ENCODE results near the gene CYFIP2. TPM values are rescaled to one million over a fixed set of nuclear protein-coding genes. Genes with fewer than 3 reads are reported as not detected.

Gene CYFIP2
- total and polyA plus RNA-seq, 10 of the 15 experiments (the other 5 are each of a cell fraction or from before 2014, with no cell fraction given), result 43.4 to 173 (median 96.0) TPM

- TF ChIP-seq REST (IDR thresholded peaks at IDR 0.05; ENCODE audit: low read depth, low read length), result no peak
- no peak for TF ChIP-seq RELB (IDR thresholded peaks at IDR 0.05; ENCODE audit: low read depth)
- TF ChIP-seq SUZ12 (IDR thresholded peaks at IDR 0.05; ENCODE audit: unreplicated experiment), result no peak
Measured at GRCh38 chr5:157352756-157353340, 86.9 kb downstream of the CYFIP2 start (continued).

- Histone ChIP-seq H2AFZ (ENCODE audit: control insufficient read depth, low read depth, low read length) (no peak overlapping the region), H3K79me2 (ENCODE audit: control insufficient read depth, insufficient read depth, low read length) (no peaks in the 10 kb centered on the region), H3K9ac (ENCODE audit: control insufficient read depth, insufficient read depth, low read length) (no peak overlapping the region), H3K4me2 (ENCODE audit: control insufficient read depth, insufficient read depth) (no peak overlapping the region), H3K27me3 (replicated peaks in 1 of 2; ENCODE audit: control insufficient read depth in 2 of 2, insufficient read depth in 2 of 2, low read length in 1 of 2) (no peaks in the 10 kb centered on the region), H3K4me1 (ENCODE audit: control insufficient read depth, insufficient read depth, low read length) (peaks cover 5% of the 10 kb centered on the region; the same call in 1 of the 2 replicates), H4K20me1 (ENCODE audit: control insufficient read depth, insufficient read depth) (no peaks in the 10 kb centered on the region), H3K36me3 (ENCODE audit: control insufficient read depth in 2 of 2, insufficient read depth in 2 of 2, low read length in 1 of 2) (peaks cover 2 to 31% of the 10 kb centered on the region in 2 experiments; a peak in 3 of 4 replicates), H3K9me3 (replicated peaks; ENCODE audit: control insufficient read depth, insufficient read depth, low read length) (no peaks in the 10 kb centered on the region), H3K4me3 (no peak overlapping the region), H3K27ac (ENCODE audit: control insufficient read depth, insufficient read depth) (no peak overlapping the region)
- intact Hi-C loops (cut with micrococcal nuclease; ENCODE audit: unreplicated experiment), result no loop called here
- in situ Hi-C loops (cut with MboI), result no loop called here
- no peak for FAIRE-seq
- ChIA-PET SMC1A (ENCODE audit: uncharacterized antibody, unreplicated experiment) (interaction anchor here (0.7 to 1.9 kb wide), 3 partner anchors 10 to 364 kb away, joined by 3 to 4 read pairs (median 4); a partner anchor contains a TSS), RAD21 (ENCODE audit: unreplicated experiment) (interaction anchor here (0.6 kb wide), 1 partner anchor 79 kb away, joined by 3 read pairs; no protein-coding TSS in a partner anchor), CTCF (interaction anchor here (0.8 to 2.4 kb wide), 8 partner anchors 10 to 363 kb away, joined by 3 to 10 read pairs (median 6); a partner anchor contains a TSS), POLR2A (no interaction called here)
- DNase-seq (ENCODE audit: low read depth, low spot score), result no peak
- ATAC-seq, result no peak
- WGBS (ENCODE audit: insufficient coverage, insufficient replicate concordance, low lambda C conversion rate, missing lambda C conversion rate), result 79% methylated on average over 5 of the region's 5 CpGs
- BruUV-seq (replicated peaks), result no TSS peak
- TF ChIP-seq CHD2 (IDR thresholded peaks at IDR 0.05; ENCODE audit: borderline replicate concordance, low read depth, low read length) (no peak), SPI1 (IDR thresholded peaks at IDR 0.05; ENCODE audit: borderline replicate concordance, insufficient read depth, low read depth, low read length) (no peak), USF1 (IDR thresholded peaks at IDR 0.05; ENCODE audit: borderline replicate concordance, extremely low read length, insufficient read depth, low read depth, low read length) (no peak), CTCF (IDR thresholded peaks at IDR 0.05 in 2 of 3, conservative IDR thresholded peaks at IDR 0.05 in 1 of 3; ENCODE audit: control insufficient read depth in 2 of 3, extremely low read depth in 1 of 3, insufficient read depth in 1 of 3, low read depth in 3 of 3, low read length in 3 of 3) (peak in 2 of 3 experiments; percentile 15 to 21; a peak in 2 of 6 replicates), NR2C2 (IDR thresholded peaks at IDR 0.05; ENCODE audit: borderline replicate concordance, control insufficient read depth, insufficient read length, low read depth) (no peak)
Measured at GRCh38 chr5:157354800-157355199, 88.9 kb downstream of the CYFIP2 start.
